K562 (cell line): Measurements from ENCODE around the gene CIART. TPM values are rescaled to one million over a fixed set of nuclear protein-coding genes. Genes with fewer than 3 reads are reported as not detected.

ENCODE experiments used
- GABPA ChIP-seq: fragments of 200-800 bp; sonication (Bioruptor generic); conservative IDR thresholded peaks from 2 replicates; pipeline ENCODE4 v1.6.1; 2016; ENCODE audit warnings: low read depth, missing genetic modification characterization, missing compliant biosample characterization
- NR4A1 ChIP-seq, 2 experiments: fragments of 250-450 bp in 1 of 2; fragments of 450-650 bp in 1 of 2; sonication (Bioruptor Pico) in 1 of 2; IDR thresholded peaks; 2 replicates each; pipeline versions ENCODE4 v1.4.0 to v1.6.1; 2016 to 2020; ENCODE audit warnings: mild to moderate bottlenecking in 2 of 2, missing compliant biosample characterization in 1 of 2, missing genetic modification characterization in 1 of 2, moderate library complexity in 1 of 2
- PML ChIP-seq: IDR thresholded peaks from 2 replicates; pipeline ENCODE4 v1.6.1; 2012; ENCODE audit warnings: low read length, inconsistent platforms
- POLR2A ChIP-seq: fragments of 450-650 bp; conservative IDR thresholded peaks from 2 replicates; pipeline ENCODE4 v1.6.1; 2016
- SIN3B ChIP-seq: fragments of 450-650 bp; IDR thresholded peaks from 2 replicates; pipeline ENCODE4 v1.6.1; 2017; ENCODE audit warnings: low read depth, mild to moderate bottlenecking, moderate library complexity
- YY1 ChIP-seq, 3 experiments: IDR thresholded peaks; 2 replicates each; pipeline ENCODE4 v1.6.1; 2011; ENCODE audit warnings: low read length in 2 of 3, mild to moderate bottlenecking in 2 of 3, moderate library complexity in 2 of 3, borderline replicate concordance in 1 of 3, control low read depth in 1 of 3, low read depth in 1 of 3; ENCODE audit not compliant: insufficient read depth in 3 of 3, insufficient replicate concordance in 2 of 3, control insufficient read depth in 1 of 3, insufficient read length in 1 of 3; ENCODE audit errors: extremely low read depth in 1 of 3
- ZHX1 ChIP-seq: fragments of 150-350 bp; conservative IDR thresholded peaks from 2 replicates; pipeline ENCODE4 v1.6.1; 2014; ENCODE audit warnings: low read length
- polyA plus RNA-seq, 8 experiments: library from polyadenylated mRNA; depleted of rRNA in 4 of 8; stranded (reverse) in 5 of 8; unstranded in 3 of 8; fragments of >200 nt; fragmentation: Nextera tagmentation in 2 of 8; fragmentation: Illumina TruSeq in 1 of 8; extraction: Ambion mirVana in 2 of 8; extraction: Trizol in 1 of 8; gene quantifications; 2 replicates each; pipeline versions ENCODE4 v1.2.1 to v1.2.3, GENCODE V29; 2011 to 2014; ENCODE audit warnings: inconsistent platforms in 1 of 8, missing spikeins in 1 of 8
- total RNA-seq, 7 experiments: library from RNA; depleted of rRNA in 6 of 7; stranded (reverse); fragments of >200 nt in 6 of 7; fragmentation: Illumina TruSeq in 2 of 7; extraction: Trizol in 2 of 7; gene quantifications; 2 replicates each; pipeline versions ENCODE4 v1.2.1 to v1.2.3, GENCODE V29; 2011 to 2021; ENCODE audit warnings: low replicate concordance in 1 of 7

The CIART gene
- total and polyA plus RNA-seq, 9 of the 15 experiments (the other 6 are each of a cell fraction or from before 2014, with no cell fraction given), result 0.07 to 0.35 (median 0.19) TPM; not detected in 2

DNA sequence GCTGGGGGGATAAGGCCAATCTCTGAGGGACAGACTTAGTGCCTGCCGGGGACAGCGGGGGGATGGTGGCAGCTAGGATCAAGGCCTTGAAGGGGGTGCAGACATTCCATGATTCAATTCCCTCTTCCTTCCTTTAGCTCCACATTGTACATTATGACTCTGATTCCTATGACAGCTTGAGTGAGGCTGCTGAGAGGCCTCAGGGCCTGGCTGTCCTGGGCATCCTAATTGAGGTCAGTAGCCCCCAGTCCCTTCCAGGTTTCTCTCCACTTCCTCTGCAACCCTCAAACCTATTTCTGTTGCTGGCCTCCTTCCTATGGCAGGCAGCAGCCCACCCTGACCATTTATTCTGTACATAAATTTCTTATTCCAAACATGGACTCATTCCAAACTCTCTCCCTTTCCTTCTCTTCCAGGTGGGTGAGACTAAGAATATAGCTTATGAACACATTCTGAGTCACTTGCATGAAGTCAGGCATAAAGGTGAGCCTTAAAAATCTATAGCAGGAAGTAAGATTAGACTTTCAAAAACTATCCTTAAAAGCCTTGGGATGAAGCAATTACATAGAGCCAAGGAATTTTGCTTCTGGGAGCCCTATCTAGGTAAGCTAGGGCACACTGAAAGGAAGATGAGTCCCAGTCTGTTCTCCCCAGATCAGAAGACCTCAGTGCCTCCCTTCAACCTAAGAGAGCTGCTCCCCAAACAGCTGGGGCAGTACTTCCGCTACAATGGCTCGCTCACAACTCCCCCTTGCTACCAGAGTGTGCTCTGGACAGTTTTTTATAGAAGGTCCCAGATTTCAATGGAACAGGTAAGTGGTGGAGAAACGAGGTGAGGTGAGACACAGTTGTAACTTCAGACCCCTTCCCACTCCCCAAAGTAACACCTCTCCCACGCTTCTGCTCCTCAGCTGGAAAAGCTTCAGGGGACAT, 19.7 kb upstream of the CIART start (continued):
- peak in 1 of 3 experiments; percentile 49 for TF ChIP-seq YY1 (IDR thresholded peaks at IDR 0.05; ENCODE audit: borderline replicate concordance in 1 of 3, control insufficient read depth in 1 of 3, extremely low read depth in 1 of 3, insufficient read depth in 3 of 3, insufficient read length in 1 of 3, insufficient replicate concordance in 2 of 3, low read depth in 1 of 3, low read length in 2 of 3)
- 0 out of 2 replicates have a peak, but pooled peaks have one; percentile 23 for TF ChIP-seq GABPA
- TF ChIP-seq SIN3B, result no peak
- TF ChIP-seq NR4A1 (CRISPR knock-in tag; IDR thresholded peaks at IDR 0.05), result no peak
- TF ChIP-seq NR4A1 (tag; IDR thresholded peaks at IDR 0.05), result no peak
- TF ChIP-seq ZHX1, result no peak
- TF ChIP-seq PML, result no peak
- TF ChIP-seq POLR2A, result 0 out of 2 replicates have a peak, but pooled peaks have one; percentile 25
